T47D (cell line): ENCODE results near the gene MPC2.
"Not testable (repeated sequence)": the region's sequence is repeated elsewhere in the genome, so short reads cannot be mapped to it uniquely, and the experiment has no call there.

Experiments
- DNase-seq, 2 experiments: peaks; one replicate each; pipeline versions ENCODE4 v3.0.0 to v3.0.0-alpha.2; 2011 to 2012; ENCODE audit warnings: low read depth in 1 of 2, low spot score in 1 of 2
- JUND ChIP-seq: IDR thresholded peaks from 2 replicates; pipeline ENCODE4 v1.6.1; 2012; ENCODE audit warnings: low read depth
- in situ Hi-C: cut with HindIII; loops from 2 replicates; pipeline ENCODE4 v1.10.0; 2016; ENCODE audit warnings: low sequenced_read_pairs, low pct_unique_long_range_greater_than_20kb

MPC2 gene

GRCh38 chr1:167911413-167911812 lies 25.5 kb downstream of the MPC2 start:
- peak in 1 of 2 experiments; percentile 48 for DNase-seq
- in situ Hi-C loops, result no loop called here
- no peak for TF ChIP-seq JUND

GRCh38 chr1:167910530-167910929 lies 26.3 kb downstream of the MPC2 start:
- no peak for TF ChIP-seq JUND
- in situ Hi-C loops, result no loop called here
- no peak for DNase-seq

- no peak for DNase-seq
- in situ Hi-C loops, result no loop called here
- no peak for TF ChIP-seq JUND
Measured at GRCh38 chr1:167909691-167910180, 27.1 kb downstream of the MPC2 start.

GRCh38 chr1:167905671-167906070 lies 31.2 kb downstream of the MPC2 start:
- TF ChIP-seq JUND, result no peak
- in situ Hi-C loops, result no loop called here
- no peak for DNase-seq

GRCh38 chr1:167905182-167905581 lies 31.7 kb downstream of the MPC2 start:
- no peak for TF ChIP-seq JUND
- in situ Hi-C loops, result no loop called here
- DNase-seq, result no peak

GRCh38 chr1:167904652-167905130 lies 32.2 kb downstream of the MPC2 start:
- in situ Hi-C loops, result no loop called here
- no peak for DNase-seq

GRCh38 chr1:167900907-167901306 lies 36.0 kb downstream of the MPC2 start:
- TF ChIP-seq JUND, result no peak
- in situ Hi-C loops, result no loop called here

More at GRCh38 chr1:167904652-167905130, 32.2 kb downstream of the MPC2 start:
- TF ChIP-seq JUND, result no peak

GRCh38 chr1:167899253-167899681 lies 37.6 kb downstream of the MPC2 start:
- in situ Hi-C loops, result no loop called here
- no peak for TF ChIP-seq JUND
- DNase-seq, result no peak

More at GRCh38 chr1:167900907-167901306, 36.0 kb downstream of the MPC2 start:
- no peak for DNase-seq

- TF ChIP-seq JUND, result no peak
- no peak for DNase-seq
- in situ Hi-C loops, result no loop called here
Measured at GRCh38 chr1:167898578-167899222, 38.2 kb downstream of the MPC2 start.

- in situ Hi-C loops, result no loop called here
- TF ChIP-seq JUND, result no peak
- no peak for DNase-seq
Measured at GRCh38 chr1:167893798-167894197, 43.1 kb downstream of the MPC2 start.

GRCh38 chr1:167890400-167890799 lies 46.5 kb downstream of the MPC2 start:
- no peak for TF ChIP-seq JUND
- in situ Hi-C loops, result no loop called here
- DNase-seq, result no peak

- in situ Hi-C loops, DNase-seq: not testable (repeated sequence)
Measured at GRCh38 chr1:167887187-167887586, 49.7 kb downstream of the MPC2 start.

- DNase-seq, result no peak
- TF ChIP-seq JUND, result no peak
- in situ Hi-C loops, result no loop called here
Measured at GRCh38 chr1:167882376-167882775, 54.5 kb downstream of the MPC2 start.

GRCh38 chr1:167881786-167882185 lies 55.1 kb downstream of the MPC2 start:
- in situ Hi-C loops, result no loop called here
- DNase-seq, result no peak
- TF ChIP-seq JUND, result no peak
